SK-N-SH (cell line): Measurements from ENCODE around the gene TOPBP1.

Source experiments
- CHD2 ChIP-seq: fragments of 150-350 bp; IDR thresholded peaks from 2 replicates; pipeline ENCODE4 v1.6.1; 2018; ENCODE audit warnings: low read length; ENCODE audit not compliant: partially characterized antibody
- CTCF ChIP-seq: fragments of 200-600 bp; sonication (generic); IDR thresholded peaks from 2 replicates; pipeline ENCODE4 v1.6.1; 2017; ENCODE audit warnings: antibody characterized with exemption, mild to moderate bottlenecking, moderate library complexity
- EZH2phosphoT487 ChIP-seq: fragments of 200-600 bp; sonication (generic); IDR thresholded peaks from 2 replicates; pipeline ENCODE4 v1.6.1; 2017; ENCODE audit warnings: low read depth, mixed run types, mild to moderate bottlenecking, antibody characterized with exemption, moderate library complexity, borderline replicate concordance
- GABPA ChIP-seq: IDR thresholded peaks from 2 replicates; pipeline ENCODE4 v1.4.0; 2012; ENCODE audit warnings: low read depth, mild to moderate bottlenecking
- NFIC ChIP-seq: IDR thresholded peaks from 2 replicates; pipeline ENCODE4 v1.4.0; 2012; ENCODE audit warnings: borderline replicate concordance
- POLR2AphosphoS5 ChIP-seq: IDR thresholded peaks from 2 replicates; pipeline ENCODE4 v1.6.1; 2012; ENCODE audit warnings: low read depth, low read length
- RFX5 ChIP-seq: IDR thresholded peaks from 2 replicates; pipeline ENCODE4 v1.6.1; 2012; ENCODE audit warnings: mild to moderate bottlenecking, improper control_type of control experiment, low read length
- RXRA ChIP-seq: IDR thresholded peaks from 2 replicates; pipeline ENCODE4 v1.4.0; 2012; ENCODE audit warnings: low read depth, mild to moderate bottlenecking, borderline replicate concordance
- TCF12 ChIP-seq: IDR thresholded peaks from 2 replicates; pipeline ENCODE4 v1.4.0; 2012

GRCh38 chr3:133697960-133698359 lies 36.2 kb upstream of the TOPBP1 start:
- no peak for TF ChIP-seq TCF12
- no peak for TF ChIP-seq CTCF
- TF ChIP-seq POLR2AphosphoS5, result no peak
- TF ChIP-seq NFIC, result no peak
- no peak for TF ChIP-seq CHD2
- no peak for TF ChIP-seq EZH2phosphoT487
- no peak for TF ChIP-seq RXRA
- TF ChIP-seq RFX5, result no peak
- TF ChIP-seq GABPA, result no peak
